Calu3 (cell line): Measurements from ENCODE around the gene TYMS. TPM values are rescaled to one million over a fixed set of nuclear protein-coding genes. Genes with fewer than 3 reads are reported as not detected.

ENCODE experiments used
- BruUV-seq: library from RNA; stranded (reverse); fragments of 400-500 nt; replicated peaks from 2 replicates; lab custom pipeline; 2021; lab: Mats Ljungman, UMichigan
- CTCF ChIA-PET: fragments of 300-600 bp; sonication (Branson Sonifier 250); formaldehyde crosslinking; loops from one replicate; lab custom pipeline; 2022; ENCODE audit warnings: antibody characterized with exemption; lab: Charles Lee
- DNase-seq: peaks from one replicate; pipeline ENCODE4 v3.0.0; 2022
- H3K27ac Mint-ChIP-seq: one replicate; pipeline ENCODE4 v1.8.0; 2022; ENCODE audit warnings: mixed read lengths; ENCODE audit not compliant: unreplicated experiment
- H3K27me3 Mint-ChIP-seq: one replicate; pipeline ENCODE4 v1.8.0; 2022; ENCODE audit warnings: mixed read lengths; ENCODE audit not compliant: unreplicated experiment
- H3K36me3 Mint-ChIP-seq: one replicate; pipeline ENCODE4 v1.8.0; 2022; ENCODE audit warnings: mild to moderate bottlenecking, moderate library complexity, mixed read lengths; ENCODE audit not compliant: insufficient read depth, unreplicated experiment
- H3K4me1 Mint-ChIP-seq: one replicate; pipeline ENCODE4 v1.8.0; 2022; ENCODE audit warnings: mild to moderate bottlenecking, low read depth, mixed read lengths; ENCODE audit not compliant: unreplicated experiment
- H3K4me3 Mint-ChIP-seq: one replicate; pipeline ENCODE4 v1.8.0; 2022; ENCODE audit warnings: mild to moderate bottlenecking, low read depth, moderate library complexity, mixed read lengths; ENCODE audit not compliant: unreplicated experiment
- H3K9me3 Mint-ChIP-seq: one replicate; pipeline ENCODE4 v1.8.0; 2022; ENCODE audit warnings: low read depth, mixed read lengths; ENCODE audit not compliant: unreplicated experiment
- intact Hi-C: fragments of 100-400 bp; cut with micrococcal nuclease; formaldehyde crosslinking; loops from one replicate; pipeline ENCODE4 v1.10.0; 2022; ENCODE audit not compliant: unreplicated experiment
- total RNA-seq: library from RNA; stranded (reverse); gene quantifications from 2 replicates; pipeline ENCODE4 v1.2.3, GENCODE V29; 2022
- TF ChIP-seq, protein P1 (sequence below): fragments of 200-600 bp; IDR thresholded peaks from one replicate; pipeline ENCODE4 v1.8.0; 2022; ENCODE audit warnings: antibody characterized with exemption; ENCODE audit not compliant: unreplicated experiment

Gene TYMS
- total RNA-seq, 1 experiment from 2014 or later, result 84.1 TPM

DNA sequence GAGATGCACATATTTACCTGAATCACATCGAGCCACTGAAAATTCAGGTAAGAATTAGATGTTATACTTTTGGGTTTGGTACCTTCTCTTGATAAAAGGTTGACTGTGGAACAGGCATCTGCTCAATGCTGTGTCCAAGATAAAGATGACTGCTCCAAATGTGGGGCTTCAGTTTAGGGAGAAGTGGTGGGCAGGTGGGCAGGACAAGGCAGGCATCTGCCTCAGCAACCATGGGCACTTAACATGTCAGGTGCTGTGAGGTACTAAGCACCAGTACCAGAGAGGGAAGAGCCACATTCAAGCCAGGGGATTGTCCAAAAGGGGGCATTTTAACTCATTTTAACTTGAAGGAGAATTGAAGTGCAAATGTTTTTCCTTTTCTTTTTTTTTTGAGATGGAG lies 14.0 kb downstream of the TYMS start:
- TF ChIP-seq, protein P1, sequence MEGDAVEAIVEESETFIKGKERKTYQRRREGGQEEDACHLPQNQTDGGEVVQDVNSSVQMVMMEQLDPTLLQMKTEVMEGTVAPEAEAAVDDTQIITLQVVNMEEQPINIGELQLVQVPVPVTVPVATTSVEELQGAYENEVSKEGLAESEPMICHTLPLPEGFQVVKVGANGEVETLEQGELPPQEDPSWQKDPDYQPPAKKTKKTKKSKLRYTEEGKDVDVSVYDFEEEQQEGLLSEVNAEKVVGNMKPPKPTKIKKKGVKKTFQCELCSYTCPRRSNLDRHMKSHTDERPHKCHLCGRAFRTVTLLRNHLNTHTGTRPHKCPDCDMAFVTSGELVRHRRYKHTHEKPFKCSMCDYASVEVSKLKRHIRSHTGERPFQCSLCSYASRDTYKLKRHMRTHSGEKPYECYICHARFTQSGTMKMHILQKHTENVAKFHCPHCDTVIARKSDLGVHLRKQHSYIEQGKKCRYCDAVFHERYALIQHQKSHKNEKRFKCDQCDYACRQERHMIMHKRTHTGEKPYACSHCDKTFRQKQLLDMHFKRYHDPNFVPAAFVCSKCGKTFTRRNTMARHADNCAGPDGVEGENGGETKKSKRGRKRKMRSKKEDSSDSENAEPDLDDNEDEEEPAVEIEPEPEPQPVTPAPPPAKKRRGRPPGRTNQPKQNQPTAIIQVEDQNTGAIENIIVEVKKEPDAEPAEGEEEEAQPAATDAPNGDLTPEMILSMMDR, result no peak
- Mint-ChIP-seq H3K27ac (no peak overlapping the region), H3K9me3 (peaks cover 4% of the 10 kb centered on the region), H3K27me3 (no peaks in the 10 kb centered on the region), H3K4me1 (peaks cover 14% of the 10 kb centered on the region), H3K36me3 (peaks cover 70% of the 10 kb centered on the region), H3K4me3 (no peak overlapping the region)
- BruUV-seq, result no TSS peak
- CTCF ChIA-PET, result no interaction called here
- intact Hi-C loops, result no loop called here
- DNase-seq, result no peak

DNA sequence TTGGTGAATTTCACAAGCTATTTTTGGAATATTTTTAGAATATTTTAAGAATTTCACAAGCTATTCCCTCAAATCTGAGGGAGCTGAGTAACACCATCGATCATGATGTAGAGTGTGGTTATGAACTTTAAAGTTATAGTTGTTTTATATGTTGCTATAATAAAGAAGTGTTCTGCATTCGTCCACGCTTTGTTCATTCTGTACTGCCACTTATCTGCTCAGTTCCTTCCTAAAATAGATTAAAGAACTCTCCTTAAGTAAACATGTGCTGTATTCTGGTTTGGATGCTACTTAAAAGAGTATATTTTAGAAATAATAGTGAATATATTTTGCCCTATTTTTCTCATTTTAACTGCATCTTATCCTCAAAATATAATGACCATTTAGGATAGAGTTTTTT lies 15.9 kb downstream of the TYMS start:
- CTCF ChIA-PET, result interaction anchor here (1.1 kb wide), 1 partner anchor 15 kb away, joined by 5 read pairs; no protein-coding TSS in a partner anchor
- no TSS peak for BruUV-seq
- Mint-ChIP-seq H3K9me3 (no peaks in the 10 kb centered on the region), H3K4me3 (no peak overlapping the region), H3K36me3 (peaks cover 55% of the 10 kb centered on the region), H3K4me1 (peaks cover 8% of the 10 kb centered on the region), H3K27ac (no peak overlapping the region), H3K27me3 (no peaks in the 10 kb centered on the region)
- intact Hi-C loops, result no loop called here
- TF ChIP-seq, protein P1, result no peak
- DNase-seq, result no peak

DNA sequence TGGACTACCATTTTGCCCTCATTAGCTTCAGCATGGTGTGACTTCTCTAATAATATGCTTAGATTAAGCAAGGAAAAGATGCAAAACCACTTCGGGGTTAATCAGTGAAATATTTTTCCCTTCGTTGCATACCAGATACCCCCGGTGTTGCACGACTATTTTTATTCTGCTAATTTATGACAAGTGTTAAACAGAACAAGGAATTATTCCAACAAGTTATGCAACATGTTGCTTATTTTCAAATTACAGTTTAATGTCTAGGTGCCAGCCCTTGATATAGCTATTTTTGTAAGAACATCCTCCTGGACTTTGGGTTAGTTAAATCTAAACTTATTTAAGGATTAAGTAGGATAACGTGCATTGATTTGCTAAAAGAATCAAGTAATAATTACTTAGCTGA lies 16.3 kb downstream of the TYMS start:
- no peaks in the 10 kb centered on the region for H3K27me3 Mint-ChIP-seq
- H3K9me3 Mint-ChIP-seq, result no peaks in the 10 kb centered on the region
- H3K4me1 Mint-ChIP-seq, result peaks cover 8% of the 10 kb centered on the region
- H3K4me3 Mint-ChIP-seq, result no peak overlapping the region
- intact Hi-C loops, result no loop called here
- H3K36me3 Mint-ChIP-seq, result peaks cover 51% of the 10 kb centered on the region
- TF ChIP-seq, protein P1, result no peak
- CTCF ChIA-PET, result interaction anchor here (1.1 kb wide), 1 partner anchor 16 kb away, joined by 5 read pairs; no protein-coding TSS in a partner anchor
- DNase-seq, result no peak
- no TSS peak for BruUV-seq
- H3K27ac Mint-ChIP-seq, result no peak overlapping the region

DNA sequence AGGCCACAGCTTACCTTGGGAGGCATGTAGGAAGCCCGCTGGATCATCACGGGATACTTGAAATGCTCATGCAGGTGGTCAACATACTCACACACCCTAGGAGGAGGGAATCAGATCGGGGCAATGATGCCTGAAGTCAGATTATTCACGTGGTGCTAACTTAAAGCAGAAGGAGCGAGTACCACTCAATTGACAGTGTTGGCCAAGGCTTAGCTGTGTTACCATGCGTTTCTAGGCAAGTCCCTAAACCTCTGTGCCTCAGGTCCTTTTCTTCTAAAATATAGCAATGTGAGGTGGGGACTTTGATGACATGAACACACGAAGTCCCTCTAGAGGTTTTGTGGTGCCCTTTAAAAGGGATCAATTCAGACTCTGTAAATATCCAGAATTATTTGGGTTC lies 17.9 kb downstream of the TYMS start:
- H3K36me3 Mint-ChIP-seq, result peaks cover 46% of the 10 kb centered on the region
- no peaks in the 10 kb centered on the region for H3K9me3 Mint-ChIP-seq
- H3K4me1 Mint-ChIP-seq, result peaks cover 6% of the 10 kb centered on the region
- H3K27ac Mint-ChIP-seq, result no peak overlapping the region
- no peak for DNase-seq
- CTCF ChIA-PET, result interaction anchor here (0.6 kb wide), 1 partner anchor 58 kb away, joined by 3 read pairs; no protein-coding TSS in a partner anchor
- TF ChIP-seq, protein P1, result no peak
- H3K27me3 Mint-ChIP-seq, result no peaks in the 10 kb centered on the region
- BruUV-seq, result no TSS peak
- H3K4me3 Mint-ChIP-seq, result no peak overlapping the region
- intact Hi-C loops, result no loop called here
